DMS 273 treated with DMSO at 0.1 percent for 48 hours (cell line): ENCODE data around the gene SERPINE2.
"Not testable (repeated sequence)": the region's sequence is repeated elsewhere in the genome, so short reads cannot be mapped to it uniquely, and the experiment has no call there.

Experiments
- DNase-seq: peaks from one replicate; lab custom pipeline; 2025; lab: John Stamatoyannopoulos, UW

SERPINE2 gene

DNA sequence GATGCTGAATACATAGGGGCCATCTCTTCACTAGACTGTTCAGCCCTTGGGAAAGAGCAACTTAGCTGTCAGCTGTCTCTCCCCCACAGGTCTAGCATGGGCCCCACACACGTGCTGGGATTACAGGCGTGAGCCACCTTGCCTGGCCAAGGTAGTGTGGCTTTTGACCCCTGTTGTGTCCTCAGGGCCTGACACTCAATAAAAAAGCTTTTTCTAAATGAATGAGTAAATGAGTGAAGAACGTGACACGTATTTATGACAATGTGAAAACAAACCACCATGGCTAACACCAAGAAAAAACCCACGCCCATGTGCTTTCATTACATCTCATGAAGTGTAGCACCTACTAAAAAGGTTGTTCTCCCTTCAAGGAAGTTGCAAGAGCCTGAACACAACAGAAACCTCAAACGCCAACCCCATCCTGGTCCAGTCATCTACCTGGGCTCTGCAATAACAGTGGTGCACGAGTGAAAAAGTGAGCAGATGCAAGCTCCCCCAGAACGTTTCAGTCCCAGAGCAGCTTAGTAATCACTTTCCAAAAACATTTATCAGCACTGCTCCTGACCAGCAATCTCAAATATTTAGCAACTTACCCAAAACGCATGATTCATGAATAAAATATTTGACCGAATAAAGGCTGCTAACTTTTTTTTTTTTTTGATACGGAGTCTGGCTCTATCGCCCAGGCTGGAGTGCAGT, 97.4 kb downstream of the SERPINE2 start:
- no peak for DNase-seq

- not testable (repeated sequence) for DNase-seq
Measured at GRCh38 chr2:223939438-223939837, 99.6 kb downstream of the SERPINE2 start.

- no peak for DNase-seq
Measured at GRCh38 chr2:223937535-223937934, 101.6 kb downstream of the SERPINE2 start.

- DNase-seq = no peak
Measured at GRCh38 chr2:223936862-223937326, 102.2 kb downstream of the SERPINE2 start.

DNA sequence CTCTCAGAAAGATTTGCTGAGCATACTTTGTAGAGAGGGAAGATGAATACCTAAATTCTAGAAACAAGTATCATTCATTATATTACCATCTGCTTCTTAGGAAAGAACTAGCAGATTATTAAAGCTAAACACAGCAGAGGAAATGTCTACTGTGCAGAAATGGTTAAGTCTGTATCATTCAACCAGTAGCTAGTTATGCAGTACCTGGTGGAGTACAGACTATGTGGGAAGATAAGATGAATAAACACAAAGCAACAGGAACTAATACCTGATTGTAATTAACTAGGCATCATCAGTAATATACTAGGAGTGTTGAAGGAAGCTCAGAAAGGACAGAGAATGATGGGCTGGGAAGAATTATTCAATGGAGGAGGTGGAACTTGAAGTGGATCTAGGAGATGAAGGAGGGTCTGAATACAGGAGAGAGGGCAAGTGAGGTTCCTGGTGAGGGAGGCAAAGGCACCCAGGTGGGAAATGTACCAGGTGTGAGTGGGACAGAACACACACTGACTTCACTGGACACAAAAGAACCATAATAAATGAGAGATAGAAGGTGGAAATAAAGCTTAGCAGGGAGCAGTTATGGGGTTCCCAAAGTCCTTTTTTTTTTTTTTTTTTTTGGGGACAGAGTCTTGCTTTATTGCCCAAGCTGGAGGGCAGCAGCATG, 103.5 kb downstream of the SERPINE2 start:
- no peak for DNase-seq

GRCh38 chr2:223934870-223935269, 104.2 kb downstream of the SERPINE2 start:
- no peak for DNase-seq

- no peak for DNase-seq
Measured at GRCh38 chr2:223932816-223933800, 106.0 kb downstream of the SERPINE2 start.

GRCh38 chr2:223930103-223930976, 108.7 kb downstream of the SERPINE2 start:
- DNase-seq = no peak

DNA sequence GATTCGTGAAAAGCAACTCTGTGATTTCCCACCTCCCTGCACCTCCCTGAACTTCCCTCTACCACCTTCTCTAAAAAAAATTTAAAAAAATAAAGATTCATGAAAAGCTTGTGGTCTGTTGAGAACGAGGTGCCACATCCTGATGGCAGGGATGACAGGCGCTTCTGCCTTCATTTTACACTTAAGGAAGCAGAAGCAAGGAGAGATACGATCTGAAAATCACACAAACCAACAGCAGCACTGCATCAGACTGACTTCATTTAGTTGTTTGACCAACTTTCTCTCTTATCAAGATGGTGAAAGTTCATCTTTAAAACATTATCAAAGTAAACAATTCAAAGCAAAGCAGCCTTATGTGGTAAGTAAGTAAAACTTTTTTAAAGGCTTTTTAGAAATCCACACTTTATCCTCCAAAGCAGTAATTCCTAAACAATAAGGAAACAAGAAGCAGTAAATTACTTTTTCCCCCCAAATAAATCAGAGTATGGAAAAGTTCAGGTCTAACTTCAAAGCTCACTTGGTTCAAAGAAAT, 109.4 kb downstream of the SERPINE2 start:
- DNase-seq = no peak

GRCh38 chr2:223928113-223929006, 110.7 kb downstream of the SERPINE2 start:
- no peak for DNase-seq

DNA sequence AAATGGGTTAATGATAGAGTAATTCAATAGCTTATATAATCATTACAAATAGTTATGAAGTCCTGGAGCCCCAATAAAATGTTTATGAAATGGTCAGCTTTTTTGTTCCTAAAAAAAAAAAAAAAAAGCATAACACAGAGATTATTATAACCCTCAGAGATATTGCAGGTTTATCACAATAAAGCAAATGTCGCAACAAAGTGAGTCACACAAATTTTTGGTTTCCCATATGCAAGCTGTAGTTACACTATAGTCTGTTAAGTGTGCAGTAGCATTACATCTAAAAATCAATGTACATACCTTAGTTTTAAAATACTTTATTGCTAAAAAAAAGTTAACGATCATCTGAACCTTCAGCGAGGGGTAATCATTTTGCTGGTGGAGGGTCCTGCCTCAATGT, 114.0 kb downstream of the SERPINE2 start:
- DNase-seq = no peak
